Endothelial cell of umbilical vein (primary cell): Measurements from ENCODE around the gene DLGAP4.

Experiments used
- FOS ChIP-seq: IDR thresholded peaks from 2 replicates; pipeline ENCODE4 v1.6.1; 2011; ENCODE audit warnings: mild to moderate bottlenecking, low read length, moderate library complexity, borderline replicate concordance; ENCODE audit not compliant: insufficient read depth
- GATA2 ChIP-seq: IDR thresholded peaks from 2 replicates; pipeline ENCODE4 v1.7.0; 2011; ENCODE audit warnings: low read depth, mild to moderate bottlenecking, moderate library complexity, mixed read lengths, low read length; ENCODE audit not compliant: insufficient read length, insufficient read depth
- JUN ChIP-seq: IDR thresholded peaks from 2 replicates; pipeline ENCODE4 v1.6.1; 2011; ENCODE audit warnings: borderline replicate concordance, low read depth; ENCODE audit not compliant: insufficient read length, insufficient read depth
- MYC ChIP-seq: IDR thresholded peaks from one replicate; pipeline ENCODE4 v1.6.1; 2011; ENCODE audit warnings: mild to moderate bottlenecking, low read depth, low read length
- POLR2A ChIP-seq: IDR thresholded peaks from 2 replicates; pipeline ENCODE4 v1.6.1; 2012; ENCODE audit warnings: low read depth, mild to moderate bottlenecking, control low read depth, low read length
- POLR2AphosphoS5 ChIP-seq: IDR thresholded peaks from 2 replicates; pipeline ENCODE4 v1.6.1; 2012; ENCODE audit warnings: low read depth, mild to moderate bottlenecking, control low read depth, low read length, moderate library complexity; ENCODE audit not compliant: insufficient read depth
- TF ChIP-seq, protein P1 (sequence below), 2 donors: IDR thresholded peaks; 1 replicate in 1 of 2; 2 replicates in 1 of 2; pipeline ENCODE4 v1.5.1; 2011; ENCODE audit warnings: low read length in 2 of 2, mild to moderate bottlenecking in 2 of 2, moderate library complexity in 2 of 2, control low read depth in 1 of 2, inconsistent platforms in 1 of 2, low read depth in 1 of 2; ENCODE audit not compliant: insufficient read depth in 1 of 2; ENCODE audit errors: extremely low read depth in 1 of 2
- TF ChIP-seq, protein P2 (sequence below): IDR thresholded peaks from 2 replicates; pipeline ENCODE4 v1.6.1; 2011; ENCODE audit not compliant: insufficient read depth, insufficient read length

DNA sequence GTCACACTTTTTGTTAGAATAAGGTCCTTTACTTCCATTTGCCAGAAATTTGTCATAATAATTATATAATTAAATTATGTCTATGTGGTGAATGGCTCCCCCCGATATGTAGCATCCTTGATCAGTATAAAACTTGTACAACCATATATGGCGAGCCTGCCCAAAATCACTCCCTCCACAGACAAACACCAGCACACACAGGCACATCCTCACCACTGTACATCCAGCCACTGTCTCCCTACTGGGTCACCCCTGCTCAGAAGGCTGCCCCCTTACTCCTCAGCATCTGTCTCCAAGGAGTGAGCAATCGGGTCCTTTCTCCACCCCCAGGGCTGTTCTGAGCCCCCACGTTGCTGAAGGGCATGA, 148.2 kb downstream of the DLGAP4 start:
- TF ChIP-seq, protein P1, sequence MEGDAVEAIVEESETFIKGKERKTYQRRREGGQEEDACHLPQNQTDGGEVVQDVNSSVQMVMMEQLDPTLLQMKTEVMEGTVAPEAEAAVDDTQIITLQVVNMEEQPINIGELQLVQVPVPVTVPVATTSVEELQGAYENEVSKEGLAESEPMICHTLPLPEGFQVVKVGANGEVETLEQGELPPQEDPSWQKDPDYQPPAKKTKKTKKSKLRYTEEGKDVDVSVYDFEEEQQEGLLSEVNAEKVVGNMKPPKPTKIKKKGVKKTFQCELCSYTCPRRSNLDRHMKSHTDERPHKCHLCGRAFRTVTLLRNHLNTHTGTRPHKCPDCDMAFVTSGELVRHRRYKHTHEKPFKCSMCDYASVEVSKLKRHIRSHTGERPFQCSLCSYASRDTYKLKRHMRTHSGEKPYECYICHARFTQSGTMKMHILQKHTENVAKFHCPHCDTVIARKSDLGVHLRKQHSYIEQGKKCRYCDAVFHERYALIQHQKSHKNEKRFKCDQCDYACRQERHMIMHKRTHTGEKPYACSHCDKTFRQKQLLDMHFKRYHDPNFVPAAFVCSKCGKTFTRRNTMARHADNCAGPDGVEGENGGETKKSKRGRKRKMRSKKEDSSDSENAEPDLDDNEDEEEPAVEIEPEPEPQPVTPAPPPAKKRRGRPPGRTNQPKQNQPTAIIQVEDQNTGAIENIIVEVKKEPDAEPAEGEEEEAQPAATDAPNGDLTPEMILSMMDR (IDR thresholded peaks at IDR 0.05; ENCODE audit: extremely low read depth in 1 of 2, insufficient read depth in 1 of 2, low read depth in 1 of 2, low read length in 2 of 2) = no peak
- TF ChIP-seq POLR2A (no peak), MYC (no peak), JUN (no peak), GATA2 (no peak), POLR2AphosphoS5 (no peak), FOS (no peak)
- TF ChIP-seq, protein P2, sequence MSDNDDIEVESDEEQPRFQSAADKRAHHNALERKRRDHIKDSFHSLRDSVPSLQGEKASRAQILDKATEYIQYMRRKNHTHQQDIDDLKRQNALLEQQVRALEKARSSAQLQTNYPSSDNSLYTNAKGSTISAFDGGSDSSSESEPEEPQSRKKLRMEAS = no peak
